Measurements from ENCODE around the gene TENT5A.

Gene TENT5A

DNA sequence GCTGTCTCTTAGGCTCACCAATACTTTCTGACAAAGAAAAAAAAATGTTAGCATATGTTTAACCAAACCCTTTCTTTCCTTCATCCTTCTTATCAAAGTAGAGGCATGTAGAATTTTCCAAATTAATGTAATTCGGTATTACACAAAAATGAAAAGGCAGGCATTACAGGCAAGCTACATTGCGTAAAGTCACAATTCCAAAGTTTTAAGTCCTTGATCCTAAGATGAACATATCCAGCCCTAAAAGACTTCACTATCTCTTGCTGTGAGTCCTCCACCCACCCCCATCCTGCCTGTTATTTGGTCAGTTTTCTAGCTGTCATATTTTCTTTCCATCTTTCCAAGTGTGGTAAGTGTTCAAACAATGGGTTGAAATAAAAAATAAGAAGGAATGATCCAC is 12.1 kb upstream of the TENT5A start:
- Histone ChIP-seq H3K79me2 (ENCODE audit: low read length) (no peaks in the 10 kb centered on the region), H3K36me3 (replicated peaks; ENCODE audit: insufficient read depth, low read length) (no peaks in the 10 kb centered on the region), H4K20me1 (ENCODE audit: insufficient read depth, low read length) (no peaks in the 10 kb centered on the region), H3K4me1 (ENCODE audit: low read length) (no peaks in the 10 kb centered on the region), H3K27ac (ENCODE audit: low read length) (no peak overlapping the region), H3K4me2 (ENCODE audit: low read depth, low read length) (no peak overlapping the region), H3K9ac (ENCODE audit: low read length) (no peak overlapping the region), H3K4me3 (ENCODE audit: low read length) (no peak overlapping the region), H3F3A (ENCODE audit: insufficient read depth, low read length) (no peaks in the 10 kb centered on the region), H3K9me3 (replicated peaks; ENCODE audit: insufficient read depth, low read length) (no peaks in the 10 kb centered on the region), H3K9me2 (replicated peaks; ENCODE audit: insufficient read depth, low read length) (no peaks in the 10 kb centered on the region), H2AFZ (ENCODE audit: low read length) (no peak overlapping the region), H3K27me3 (replicated peaks; ENCODE audit: insufficient read depth, low read length) (no peaks in the 10 kb centered on the region)
- TF ChIP-seq EZH2 (optimal IDR thresholded peaks at IDR 0.05; ENCODE audit: low read depth, low read length) (no peak), CTCF (IDR thresholded peaks at IDR 0.05; ENCODE audit: low read length) (no peak), EZH2phosphoT487 (IDR thresholded peaks at IDR 0.05; ENCODE audit: low read length) (no peak)
- DNase-seq = no peak

DNA sequence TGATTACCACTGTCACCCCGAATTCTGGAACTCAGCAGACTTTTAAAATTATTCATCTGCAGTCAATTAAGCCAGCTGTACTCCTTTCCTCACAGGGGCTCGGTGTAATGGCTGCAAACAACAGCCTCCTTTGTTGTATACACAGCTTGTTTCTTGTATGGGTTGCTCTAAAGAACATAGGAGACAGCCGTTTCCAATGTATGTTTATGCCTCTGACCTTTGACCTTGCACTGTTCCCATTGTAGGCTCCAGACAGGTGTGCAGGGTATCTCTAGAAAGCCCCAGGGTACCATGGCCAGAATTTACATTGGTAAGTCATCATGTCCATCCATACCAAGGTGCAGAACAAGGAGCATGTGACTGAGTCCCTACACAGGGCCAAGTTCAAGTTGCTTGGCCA is 11.5 kb upstream of the TENT5A start:
- no peak overlapping the region for H2AFZ ChIP-seq (ENCODE audit: low read length)
- no peak for DNase-seq
- no peaks in the 10 kb centered on the region for H3K36me3 ChIP-seq (replicated peaks; ENCODE audit: insufficient read depth, low read length)
- no peaks in the 10 kb centered on the region for H3K79me2 ChIP-seq (ENCODE audit: low read length)
- H3K4me2 ChIP-seq (ENCODE audit: low read depth, low read length) = no peak overlapping the region
- no peaks in the 10 kb centered on the region for H3F3A ChIP-seq (ENCODE audit: insufficient read depth, low read length)
- no peak overlapping the region for H3K27ac ChIP-seq (ENCODE audit: low read length)
- TF ChIP-seq EZH2phosphoT487 (IDR thresholded peaks at IDR 0.05; ENCODE audit: low read length) (no peak), CTCF (IDR thresholded peaks at IDR 0.05; ENCODE audit: low read length) (no peak), EZH2 (optimal IDR thresholded peaks at IDR 0.05; ENCODE audit: low read depth, low read length) (no peak)
- no peaks in the 10 kb centered on the region for H3K9me3 ChIP-seq (replicated peaks; ENCODE audit: insufficient read depth, low read length)
- H3K9me2 ChIP-seq (replicated peaks; ENCODE audit: insufficient read depth, low read length) = no peaks in the 10 kb centered on the region
- H3K27me3 ChIP-seq (replicated peaks; ENCODE audit: insufficient read depth, low read length) = no peaks in the 10 kb centered on the region
- no peak overlapping the region for H3K4me3 ChIP-seq (ENCODE audit: low read length)
- H3K4me1 ChIP-seq (ENCODE audit: low read length) = no peaks in the 10 kb centered on the region
- no peak overlapping the region for H3K9ac ChIP-seq (ENCODE audit: low read length)
- no peaks in the 10 kb centered on the region for H4K20me1 ChIP-seq (ENCODE audit: insufficient read depth, low read length)

- no peaks in the 10 kb centered on the region for H4K20me1 ChIP-seq (ENCODE audit: insufficient read depth, low read length)
- no peak for DNase-seq
- no peak overlapping the region for H3K27ac ChIP-seq (ENCODE audit: low read length)
- H3K9ac ChIP-seq (ENCODE audit: low read length) = no peak overlapping the region
- TF ChIP-seq CTCF (IDR thresholded peaks at IDR 0.05; ENCODE audit: low read length) (no peak), EZH2 (optimal IDR thresholded peaks at IDR 0.05; ENCODE audit: low read depth, low read length) (no peak), EZH2phosphoT487 (IDR thresholded peaks at IDR 0.05; ENCODE audit: low read length) (no peak)
- H2AFZ ChIP-seq (ENCODE audit: low read length) = no peak overlapping the region
- no peak overlapping the region for H3K4me2 ChIP-seq (ENCODE audit: low read depth, low read length)
- no peaks in the 10 kb centered on the region for H3K36me3 ChIP-seq (replicated peaks; ENCODE audit: insufficient read depth, low read length)
- H3K27me3 ChIP-seq (replicated peaks; ENCODE audit: insufficient read depth, low read length) = no peaks in the 10 kb centered on the region
- H3K79me2 ChIP-seq (ENCODE audit: low read length) = no peaks in the 10 kb centered on the region
- no peaks in the 10 kb centered on the region for H3K4me1 ChIP-seq (ENCODE audit: low read length)
- H3K9me2 ChIP-seq (replicated peaks; ENCODE audit: insufficient read depth, low read length) = no peaks in the 10 kb centered on the region
- H3K4me3 ChIP-seq (ENCODE audit: low read length) = no peak overlapping the region
- no peaks in the 10 kb centered on the region for H3F3A ChIP-seq (ENCODE audit: insufficient read depth, low read length)
- H3K9me3 ChIP-seq (replicated peaks; ENCODE audit: insufficient read depth, low read length) = no peaks in the 10 kb centered on the region
Observed at GRCh38 chr6:81763051-81763450, 10.6 kb upstream of the TENT5A start.
